ENCODE results near the gene IDUA.
A peak's percentile ranks its signal among the peaks of the same experiment; 100 is the strongest.

IDUA gene

DNA sequence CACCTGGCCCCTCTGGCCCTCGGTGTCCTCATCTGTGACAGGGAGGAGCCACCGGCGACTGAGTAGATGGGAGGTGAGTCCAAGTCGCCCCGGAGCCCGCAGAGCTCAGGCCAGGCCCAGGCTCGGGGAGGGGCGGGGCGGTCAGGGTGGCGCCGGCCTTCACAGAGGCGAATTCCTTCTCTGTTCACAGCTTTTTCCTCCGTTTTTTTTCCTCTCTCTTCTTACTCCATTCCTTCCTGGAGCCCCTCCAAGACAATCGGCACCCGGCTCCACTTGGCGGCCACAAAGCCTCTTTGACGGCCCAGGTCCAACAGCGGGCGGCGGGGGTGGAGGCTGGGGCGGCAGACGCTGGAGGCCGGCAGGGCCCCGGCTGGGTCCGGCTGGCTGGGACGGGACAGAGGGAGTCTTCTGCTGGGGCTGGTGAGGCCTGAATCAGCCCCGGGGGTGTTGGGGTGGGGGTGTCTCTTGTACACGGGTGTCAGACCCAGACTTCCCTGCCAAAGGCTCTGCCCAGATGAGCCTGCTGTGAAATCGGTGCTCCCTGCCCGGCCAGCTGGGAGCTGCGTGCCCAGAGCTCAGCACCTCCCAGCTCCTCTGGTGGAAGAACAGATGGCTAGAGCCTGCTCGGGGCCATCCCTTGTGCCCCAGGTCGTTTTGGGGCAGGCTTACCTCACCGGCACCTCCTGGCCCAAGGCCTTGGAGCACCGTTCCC lies 47.2 kb downstream of the IDUA start:
- no peak for DNase-seq

- no peak for DNase-seq
These were observed 48.7 kb downstream of the IDUA start for GRCh38 chr4:1035510-1035909.

DNA sequence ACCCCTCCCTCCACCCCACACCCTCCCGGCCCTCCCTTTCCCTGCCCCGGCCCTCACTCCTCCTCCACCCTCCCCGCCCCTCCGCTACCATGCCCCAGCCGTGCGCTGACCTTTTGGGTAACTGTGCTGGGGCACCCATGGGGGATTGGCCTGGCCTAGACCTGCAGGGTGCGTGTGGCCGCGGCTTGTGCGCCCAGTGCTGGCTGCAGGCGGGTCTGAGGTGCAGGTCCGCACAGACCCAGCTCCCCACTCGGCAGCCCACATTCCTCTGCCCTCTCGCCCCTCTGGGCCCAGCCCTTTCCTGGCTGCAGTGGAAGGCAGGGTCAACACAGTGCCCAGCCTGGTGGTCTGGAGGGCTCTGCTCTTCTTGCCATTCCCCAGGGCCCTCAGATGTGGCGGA lies 49.3 kb downstream of the IDUA start:
- no peak for DNase-seq

- no peak for DNase-seq
These were observed 50.3 kb downstream of the IDUA start for GRCh38 chr4:1036976-1037810.

DNA sequence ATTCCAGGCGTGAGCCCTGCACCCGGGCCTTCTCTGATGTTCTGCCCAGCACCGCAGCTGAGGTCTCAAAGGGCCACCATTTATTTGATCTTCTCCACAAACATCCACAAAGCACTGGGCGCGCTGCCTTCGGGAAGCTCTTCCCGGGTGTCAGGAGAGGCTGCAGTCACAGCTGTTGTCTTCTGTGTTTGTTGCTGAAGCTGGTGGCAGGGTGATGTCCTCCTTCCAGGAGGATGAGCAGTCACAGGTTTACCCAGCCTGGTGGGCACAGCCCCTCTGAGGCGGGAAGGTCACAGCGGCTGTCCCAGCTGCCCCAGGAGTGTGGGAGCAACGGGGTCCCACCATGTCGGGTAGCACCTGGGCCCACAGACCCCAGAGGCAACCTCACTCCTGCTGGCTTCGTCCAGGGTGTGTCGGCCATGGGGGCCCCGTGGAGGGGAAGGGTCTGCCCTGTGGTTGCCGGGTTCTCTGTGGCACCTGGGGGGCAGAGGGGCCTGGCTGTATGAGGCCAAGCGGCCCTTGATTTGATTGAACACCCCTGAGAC lies 52.2 kb downstream of the IDUA start:
- DNase-seq: no peak

- DNase-seq: no peak
These were observed 52.9 kb downstream of the IDUA start for GRCh38 chr4:1039493-1040343.

DNA sequence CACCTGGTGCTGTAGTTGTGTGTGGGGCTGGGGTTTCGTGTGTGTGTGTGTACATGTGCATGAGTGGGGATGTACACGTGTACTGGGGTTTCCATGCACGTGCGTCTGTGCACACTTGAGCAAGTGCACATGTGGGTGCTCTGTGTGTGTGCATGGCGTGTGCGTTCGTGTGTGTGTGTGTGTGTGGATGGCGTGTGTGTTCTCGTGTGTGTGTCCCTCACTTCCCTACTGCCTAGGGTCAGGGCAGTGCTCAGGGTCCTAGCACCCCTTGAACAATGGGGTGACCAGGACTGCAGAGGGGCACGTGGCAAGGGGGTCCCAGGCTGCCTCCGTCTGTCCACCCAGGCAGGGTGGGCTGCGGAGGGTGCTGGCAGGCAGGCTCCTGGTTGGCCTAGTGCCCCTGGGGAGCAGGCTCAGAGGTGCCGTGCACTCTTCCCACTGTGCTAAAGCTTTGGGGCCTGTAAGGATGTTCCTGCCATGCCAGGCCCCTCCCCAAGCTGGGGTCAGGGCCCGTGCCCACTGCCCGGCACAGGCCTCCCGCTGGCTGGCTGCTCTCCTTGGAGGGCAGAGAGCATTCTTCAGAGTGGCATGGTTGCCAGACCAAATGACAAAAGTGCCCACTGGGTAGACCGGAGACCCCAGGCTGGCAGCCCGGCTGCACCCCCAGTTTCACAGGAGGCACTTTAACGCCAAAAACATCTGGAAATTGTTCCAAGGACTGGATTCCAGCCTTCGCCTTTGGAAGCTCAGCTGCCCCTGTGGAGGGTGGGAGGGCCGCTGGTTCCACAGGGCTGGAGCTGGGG lies 53.7 kb downstream of the IDUA start:
- DNase-seq: no peak

- DNase-seq: peak; percentile 23
These were observed 54.5 kb downstream of the IDUA start for GRCh38 chr4:1041147-1041935.

GRCh38 chr4:1041936-1042330 lies 55.1 kb downstream of the IDUA start:
- no peak for DNase-seq

DNA sequence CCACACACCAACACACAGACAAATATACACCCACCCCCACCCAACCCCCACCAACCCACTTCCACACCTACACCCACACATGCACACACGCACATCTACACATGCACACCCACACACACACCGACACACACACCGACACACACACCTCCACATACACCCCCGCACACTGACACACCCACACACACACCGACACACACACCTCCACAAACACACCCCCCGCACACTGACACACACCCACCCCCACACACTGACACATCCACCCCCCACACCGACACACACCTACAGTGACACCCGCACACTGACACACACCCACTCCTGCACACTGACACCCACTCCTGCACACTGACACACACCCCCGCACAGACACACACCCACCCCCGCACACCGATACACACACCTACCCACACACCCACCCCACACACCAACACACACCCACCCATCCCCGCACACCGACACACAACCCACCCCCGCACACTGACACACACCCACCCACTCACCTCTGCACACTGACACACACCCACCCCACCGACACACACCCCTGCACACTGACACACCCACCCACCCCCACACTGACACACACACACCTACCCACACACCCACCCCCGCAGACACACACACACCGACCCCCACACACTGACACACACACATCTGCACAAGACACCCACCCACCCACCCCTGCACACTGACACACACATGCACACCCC lies 55.7 kb downstream of the IDUA start:
- DNase-seq: no peak

DNA sequence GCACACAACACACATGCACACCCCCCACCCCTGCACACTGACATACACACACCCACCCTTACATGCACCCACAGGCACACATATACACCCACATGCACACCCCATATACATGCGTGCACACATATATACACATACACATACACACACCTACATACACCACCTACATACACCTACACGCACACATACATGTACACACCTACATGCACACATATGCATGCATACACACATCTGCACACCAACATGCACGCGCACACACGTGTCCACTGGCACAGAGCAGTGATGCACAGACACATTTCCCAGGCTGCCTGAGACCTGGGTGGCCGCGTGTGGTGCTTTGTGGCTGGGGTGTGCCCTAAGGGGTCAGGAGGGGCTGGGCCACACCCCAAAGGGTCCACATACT lies 56.3 kb downstream of the IDUA start:
- no peak for DNase-seq

GRCh38 chr4:1043651-1044468 lies 57.0 kb downstream of the IDUA start:
- DNase-seq: no peak

DNA sequence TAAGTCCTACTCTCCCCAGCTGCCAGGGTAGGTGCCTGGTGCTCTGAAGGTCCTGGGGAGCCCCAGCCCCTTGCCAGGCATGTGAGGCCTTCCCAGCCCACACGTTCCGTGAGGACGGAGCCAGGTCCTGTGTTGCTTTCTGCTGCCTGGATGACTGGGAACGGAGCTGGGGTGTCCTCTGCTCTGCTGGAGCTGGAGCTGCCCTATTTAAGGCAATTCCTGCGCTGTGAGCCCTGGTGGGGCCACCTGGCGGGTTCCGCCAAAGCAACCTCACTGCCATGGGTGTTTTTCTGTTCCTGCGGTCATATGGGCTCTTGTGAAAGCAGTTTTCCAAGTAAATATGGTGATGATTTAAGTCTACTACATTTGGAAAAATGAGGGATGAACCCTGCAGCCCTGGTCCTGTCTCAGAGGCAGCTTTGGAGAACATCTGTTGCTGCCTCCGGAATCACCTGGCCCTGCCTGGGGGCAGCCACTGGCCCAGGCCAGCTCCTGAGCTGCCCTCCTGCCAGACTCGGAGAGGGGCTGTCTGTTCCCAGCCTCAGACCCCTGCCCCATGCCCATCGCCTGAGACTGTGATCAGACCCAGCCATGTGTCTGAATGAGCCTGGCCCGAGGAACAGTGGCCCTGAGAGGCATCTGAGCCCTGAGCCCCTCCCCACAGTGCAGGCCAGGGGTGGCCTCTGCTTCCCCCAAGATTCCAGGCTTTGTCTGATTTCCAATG lies 57.8 kb downstream of the IDUA start:
- DNase-seq: no peak

DNA sequence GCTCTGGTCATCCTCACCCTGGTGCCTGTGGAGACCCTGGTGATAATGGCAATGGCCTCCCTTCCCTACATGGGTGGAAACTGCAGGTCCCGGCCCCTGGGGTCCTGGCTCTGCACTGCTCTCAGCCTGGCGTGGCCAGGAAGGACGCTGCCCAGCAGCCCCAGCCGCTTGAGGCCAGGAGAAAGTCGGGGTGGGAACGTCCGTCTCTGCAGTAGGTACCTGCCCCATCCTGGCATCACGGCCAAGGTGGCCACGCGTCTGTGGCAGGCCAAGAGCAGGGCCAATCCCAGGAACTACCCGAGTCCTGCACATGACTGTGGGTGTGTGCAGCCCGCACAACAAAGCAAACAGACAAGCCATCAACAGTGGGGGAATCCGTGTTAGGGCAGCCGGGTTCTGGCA lies 58.4 kb downstream of the IDUA start:
- DNase-seq: no peak

DNA sequence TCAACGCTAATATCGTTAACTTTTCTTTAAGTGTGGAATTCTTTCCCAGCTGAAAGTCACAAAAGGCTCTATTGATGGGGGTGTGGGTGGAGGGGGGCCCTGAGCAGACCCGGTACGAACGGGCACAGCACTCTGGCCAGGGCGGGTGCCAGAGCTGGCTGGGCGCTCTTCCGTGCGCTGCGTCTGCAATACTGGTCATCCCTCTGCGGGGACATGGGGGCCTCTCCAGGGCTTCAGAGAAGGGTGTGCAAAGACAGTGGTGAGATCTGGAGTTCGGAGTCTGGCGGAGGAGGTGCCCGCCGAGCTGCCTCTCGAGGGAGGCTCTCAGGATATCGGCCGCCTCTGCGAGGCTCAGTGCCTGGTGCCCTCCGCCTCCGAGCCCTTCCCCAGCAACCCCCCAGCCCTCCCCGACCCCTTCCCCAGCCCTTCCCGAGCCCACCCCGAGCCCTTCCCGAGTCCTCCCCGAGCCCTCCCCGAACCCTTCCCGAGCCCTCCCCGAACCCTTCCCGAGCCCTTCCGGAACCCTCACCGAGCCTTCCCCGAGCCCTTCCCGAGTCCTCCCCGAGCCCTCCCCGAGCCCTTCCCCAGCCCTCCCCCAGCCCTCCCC lies 58.9 kb downstream of the IDUA start:
- DNase-seq: no peak

DNA sequence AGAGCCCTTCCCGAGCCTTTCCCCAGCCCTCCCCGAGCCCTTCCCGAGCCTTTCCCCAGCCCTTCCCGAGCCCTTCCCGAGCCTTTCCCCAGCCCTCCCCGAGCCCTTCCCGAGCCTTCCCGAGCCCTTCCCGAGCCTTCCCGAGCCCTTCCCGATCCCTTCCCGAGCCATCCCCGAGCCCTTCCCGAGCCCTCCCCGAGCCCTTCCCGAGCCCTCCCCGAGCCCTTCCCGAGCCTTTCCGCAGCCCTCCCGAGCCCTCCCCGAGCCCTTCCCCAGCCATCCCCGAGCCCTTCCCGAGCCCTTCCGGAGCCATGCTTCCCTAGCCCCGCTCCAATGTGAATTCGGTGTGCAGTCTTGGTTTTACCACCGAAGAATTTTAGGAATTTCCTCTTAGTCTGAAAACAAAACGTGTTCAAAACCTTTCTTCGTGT lies 59.8 kb downstream of the IDUA start:
- peak; percentile 43 for DNase-seq

- DNase-seq: no peak
These were observed 60.5 kb downstream of the IDUA start for GRCh38 chr4:1047106-1047975.
